DMS153 (cell line): ENCODE data around the gene ZNF792.
A peak's percentile ranks its signal among the peaks of the same experiment; 100 is the strongest.
"Not testable (repeated sequence)": the region's sequence is repeated elsewhere in the genome, so short reads cannot be mapped to it uniquely, and the experiment has no call there.

Source experiments
- DNase-seq: peaks from one replicate; lab custom pipeline; 2025; lab: John Stamatoyannopoulos, UW

The ZNF792 gene

DNA sequence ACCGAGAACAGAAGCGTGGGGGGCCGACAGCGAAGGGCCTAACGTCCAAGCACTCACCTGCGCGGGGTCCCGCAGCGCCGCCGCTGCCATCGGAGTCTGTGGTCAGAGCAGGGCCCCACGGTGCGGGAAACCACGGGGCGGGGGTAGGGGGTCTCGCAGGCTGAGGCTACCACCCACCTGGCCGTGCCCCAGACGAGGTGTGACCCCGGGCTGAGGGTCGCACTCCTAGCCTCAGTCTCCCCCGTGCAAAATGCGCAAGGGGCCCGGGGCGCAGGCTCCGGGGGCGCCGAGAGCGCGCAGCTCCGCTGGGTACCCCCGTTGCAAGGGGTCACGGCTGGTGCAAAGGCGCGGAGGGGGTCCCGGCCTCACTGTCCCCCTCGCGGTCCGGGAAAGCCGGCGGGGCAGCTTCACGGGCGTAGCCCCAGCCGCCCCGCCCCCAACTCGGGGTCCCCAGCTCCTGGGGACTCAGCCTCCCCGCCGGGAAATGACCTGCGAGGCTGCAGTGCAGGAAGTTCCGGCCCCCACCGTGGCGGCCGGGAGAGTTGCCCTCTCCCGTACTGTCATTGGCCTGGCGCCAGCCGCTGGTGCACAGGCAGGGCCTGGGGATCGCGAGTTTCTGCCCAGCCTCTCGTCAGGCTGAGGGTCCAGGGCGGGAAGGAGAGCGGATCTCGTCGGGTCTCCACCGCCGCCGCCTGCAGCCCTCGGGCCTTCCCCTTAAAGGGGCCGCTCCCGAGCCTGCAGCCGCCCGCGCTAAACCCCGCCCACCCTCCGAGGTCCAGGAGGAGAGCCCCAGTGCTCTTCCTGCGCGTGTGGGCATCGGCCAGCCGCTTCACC, at the start of gene ZNF792:
ZNF792 (minus strand) TSS at position 657 of the 834 bp plus-strand sequence; CDS start at position 90, 567 bp downstream.
- peak; percentile 18 for DNase-seq

DNA sequence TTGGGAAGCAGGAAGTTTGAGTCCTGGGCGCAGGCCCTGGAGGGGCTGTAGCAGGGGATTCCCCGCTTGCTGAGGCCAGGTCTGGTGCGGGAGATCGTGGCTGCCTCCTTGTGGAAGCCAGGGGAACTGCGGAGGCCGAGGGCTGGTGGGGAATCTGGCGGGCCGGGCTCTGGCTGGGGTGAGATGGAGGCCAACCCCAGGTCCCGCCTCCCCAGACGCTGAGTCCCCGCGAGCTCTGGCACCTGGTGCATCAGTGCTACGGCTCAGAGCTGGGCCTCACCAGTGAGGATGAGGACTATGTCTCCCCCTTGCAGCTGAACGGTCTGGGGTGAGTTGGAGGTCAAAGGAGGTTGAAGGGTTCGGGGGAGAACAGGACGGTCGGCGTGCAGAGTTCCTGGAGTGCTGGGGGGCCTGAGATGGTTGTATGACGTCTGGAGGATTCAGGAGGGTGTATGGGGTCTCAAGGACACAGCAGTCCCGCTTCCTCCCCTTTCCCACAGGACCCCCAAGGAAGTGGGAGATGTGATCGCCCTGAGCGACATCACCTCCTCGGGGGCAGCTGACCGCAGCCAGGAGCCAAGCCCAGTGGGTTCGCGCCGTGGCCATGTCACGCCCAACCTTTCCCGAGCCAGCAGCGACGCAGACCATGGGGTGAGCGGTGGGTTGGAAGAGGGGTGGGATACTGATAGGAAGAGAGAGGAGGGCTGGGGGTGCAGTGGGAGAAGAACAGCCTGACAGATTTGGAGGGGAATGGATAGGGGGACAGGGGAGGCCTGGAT, 49.2 kb upstream of the ZNF792 start:
- no peak for DNase-seq

DNA sequence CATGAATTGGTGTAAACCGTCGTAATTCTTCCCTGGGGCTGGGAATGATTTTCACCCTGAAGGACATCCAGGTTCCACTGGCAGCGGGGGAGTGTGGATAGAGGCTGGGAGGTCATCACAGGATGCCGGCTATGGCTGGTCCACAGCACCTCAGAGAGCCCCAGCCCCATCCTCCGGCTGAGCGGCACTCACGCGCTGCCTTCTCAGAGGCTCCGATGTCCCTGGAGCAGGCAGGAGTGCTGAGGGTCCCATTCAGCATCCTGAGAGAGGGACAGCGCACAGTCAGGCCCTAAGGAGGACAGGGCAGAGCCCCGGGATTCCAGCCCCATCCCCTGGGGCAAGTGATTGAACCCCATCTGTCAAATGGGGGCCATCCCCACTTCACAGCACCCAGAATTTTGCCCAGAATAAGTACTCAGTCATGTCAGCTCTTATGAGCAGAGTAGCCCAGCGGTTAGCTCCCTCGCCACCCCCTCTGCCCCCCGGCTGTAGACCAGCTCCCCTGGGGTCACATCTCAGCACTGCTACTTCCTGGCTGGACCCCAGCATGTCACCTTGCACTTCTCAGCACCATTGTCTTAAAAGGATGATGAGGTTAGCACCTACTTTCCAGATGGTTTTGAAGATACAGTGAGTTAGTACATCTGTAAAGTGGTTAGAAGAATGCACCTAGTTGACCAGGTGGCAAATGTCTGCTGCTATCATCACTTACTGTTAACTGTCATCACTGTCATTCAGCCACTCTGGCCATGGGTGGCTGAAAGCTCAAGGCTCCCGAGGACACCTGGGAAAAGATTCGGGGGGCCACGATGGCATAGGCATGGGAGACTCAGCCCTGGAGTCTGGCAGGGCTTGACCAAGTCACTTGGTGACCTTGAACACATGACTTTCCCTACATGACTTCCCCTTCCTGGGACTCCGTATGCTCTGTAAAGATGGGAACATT, 48.0 kb upstream of the ZNF792 start:
- no peak for DNase-seq

DNA sequence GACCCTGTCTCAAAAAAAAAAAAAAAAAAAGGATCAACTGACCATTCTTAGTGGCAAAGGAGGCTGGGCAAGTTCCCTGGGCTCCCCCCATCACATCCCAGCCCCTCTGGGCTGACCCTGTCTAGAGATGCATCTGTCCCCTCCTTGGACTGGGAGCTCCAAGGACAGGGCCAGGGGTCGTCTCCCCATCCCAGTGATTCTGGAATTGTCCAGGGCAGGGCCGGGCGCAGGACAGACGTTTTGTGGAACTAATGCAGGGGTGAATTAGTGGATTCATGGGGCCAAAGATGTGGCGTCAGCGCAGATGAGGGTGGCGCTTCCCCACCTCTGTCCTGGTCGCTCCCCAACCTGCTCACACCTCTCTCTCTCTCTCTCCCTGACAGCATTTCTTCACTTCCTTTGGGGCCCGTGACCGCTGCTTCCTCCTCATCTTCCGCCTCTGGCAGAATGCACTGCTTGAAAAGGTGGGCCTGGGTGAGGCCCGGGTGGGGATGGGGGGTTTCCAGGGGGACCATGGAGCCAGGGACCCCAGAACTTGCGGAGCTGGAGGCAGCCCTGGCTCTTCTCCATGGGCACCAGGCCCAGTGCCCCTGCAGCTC, 47.2 kb upstream of the ZNF792 start:
- DNase-seq, result no peak

DNA sequence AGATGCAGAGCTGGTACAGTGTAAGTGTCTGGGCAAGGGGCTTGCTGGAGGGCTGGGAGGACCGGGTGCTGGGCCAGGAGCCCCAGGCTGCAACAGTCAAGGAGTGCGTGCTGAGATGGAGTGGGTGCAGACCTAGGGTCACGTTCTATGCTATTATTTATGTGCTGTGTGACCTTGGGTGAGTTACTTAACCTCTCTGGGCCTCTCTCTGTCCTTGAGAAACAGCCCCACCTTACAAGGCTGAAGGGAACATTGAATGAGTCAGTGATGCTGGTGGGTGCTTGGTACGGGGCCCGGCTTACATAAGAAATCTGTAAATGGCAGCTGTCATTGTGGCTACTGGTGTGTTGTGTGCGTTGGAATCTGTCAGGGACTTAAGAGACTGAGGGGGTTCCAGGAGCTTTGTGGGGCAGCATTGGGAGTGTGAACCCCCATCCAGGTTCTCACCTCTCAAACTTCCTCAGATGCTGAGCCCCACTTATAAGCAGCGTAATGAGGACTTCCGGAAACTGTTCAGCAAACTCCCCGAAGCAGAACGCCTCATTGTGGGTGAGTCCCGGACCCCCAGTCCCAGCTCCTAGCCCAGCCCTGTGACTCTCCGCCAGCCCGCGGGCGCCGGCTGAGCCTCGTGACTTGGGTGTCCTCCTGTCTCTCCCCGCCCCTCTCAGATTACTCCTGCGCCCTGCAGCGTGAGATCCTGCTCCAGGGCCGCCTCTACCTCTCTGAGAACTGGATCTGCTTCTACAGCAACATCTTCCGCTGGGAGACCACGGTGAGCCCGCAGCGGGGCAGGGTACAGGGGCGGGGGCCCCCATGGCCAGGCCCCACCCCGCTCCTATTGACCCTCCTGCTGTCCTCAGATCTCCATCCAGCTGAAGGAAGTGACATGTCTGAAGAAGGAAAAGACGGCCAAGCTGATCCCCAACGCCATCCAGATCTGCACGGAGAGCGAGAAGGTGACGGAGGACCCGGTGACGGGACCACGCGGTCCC, 45.7 kb upstream of the ZNF792 start:
- DNase-seq, result no peak

DNA sequence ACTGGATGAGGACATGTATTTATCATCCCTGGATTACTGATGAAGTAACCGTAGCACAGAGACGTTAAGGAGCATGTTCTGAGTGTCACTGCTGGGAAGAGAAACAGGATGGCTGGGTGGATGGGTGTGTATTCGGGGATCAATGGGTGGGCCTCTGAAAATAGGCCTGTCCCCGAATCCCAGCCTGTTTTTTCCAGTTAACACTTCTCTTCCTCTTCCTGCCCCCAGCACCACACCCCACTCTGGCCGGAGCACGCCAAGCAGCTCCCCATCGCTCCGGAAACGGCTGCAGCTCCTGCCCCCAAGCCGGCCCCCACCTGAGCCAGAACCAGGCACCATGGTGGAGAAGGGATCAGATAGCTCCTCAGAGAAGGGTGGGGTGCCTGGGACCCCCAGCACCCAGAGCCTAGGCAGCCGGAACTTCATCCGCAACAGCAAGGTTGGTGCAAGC, 44.9 kb upstream of the ZNF792 start:
- DNase-seq, result no peak

DNA sequence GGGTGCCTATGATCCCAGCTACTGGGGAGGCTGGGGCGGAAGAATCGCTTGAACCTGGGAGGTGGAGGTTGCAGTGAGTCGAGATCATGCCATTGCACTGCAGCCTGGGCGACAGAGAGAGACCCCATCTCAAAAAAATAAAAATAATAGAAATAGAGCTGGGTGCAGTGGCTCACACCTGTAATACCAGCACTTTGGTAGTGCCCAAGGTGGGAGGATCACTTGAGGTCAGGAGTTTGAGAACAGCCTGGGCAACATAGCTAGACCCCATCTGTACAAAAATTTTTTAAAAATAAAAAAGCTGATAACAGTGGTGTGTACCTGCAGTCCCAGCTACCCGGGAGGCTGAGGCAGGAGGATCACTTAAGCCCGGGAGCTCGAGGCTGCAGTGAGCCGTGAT, 43.4 kb upstream of the ZNF792 start:
- not testable (repeated sequence) for DNase-seq

DNA sequence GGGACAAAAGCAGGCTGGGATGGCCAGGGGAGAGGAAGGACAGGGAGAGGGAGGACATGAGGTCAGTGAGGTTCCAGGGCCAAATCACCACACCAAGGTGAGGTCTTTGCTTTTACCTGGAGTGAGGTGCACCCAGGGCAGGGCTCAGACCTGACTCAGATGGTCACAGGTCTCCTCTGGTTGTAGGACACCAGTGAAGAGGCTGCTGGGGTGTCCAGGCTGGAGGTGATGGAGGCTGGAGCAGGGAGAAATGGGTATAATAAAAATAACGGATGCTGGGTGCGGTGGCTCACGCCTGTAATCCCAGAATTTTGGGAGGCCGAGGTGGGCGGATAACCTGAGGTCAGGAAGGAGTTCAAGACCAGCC, 43.0 kb upstream of the ZNF792 start:
- DNase-seq, result no peak

DNA sequence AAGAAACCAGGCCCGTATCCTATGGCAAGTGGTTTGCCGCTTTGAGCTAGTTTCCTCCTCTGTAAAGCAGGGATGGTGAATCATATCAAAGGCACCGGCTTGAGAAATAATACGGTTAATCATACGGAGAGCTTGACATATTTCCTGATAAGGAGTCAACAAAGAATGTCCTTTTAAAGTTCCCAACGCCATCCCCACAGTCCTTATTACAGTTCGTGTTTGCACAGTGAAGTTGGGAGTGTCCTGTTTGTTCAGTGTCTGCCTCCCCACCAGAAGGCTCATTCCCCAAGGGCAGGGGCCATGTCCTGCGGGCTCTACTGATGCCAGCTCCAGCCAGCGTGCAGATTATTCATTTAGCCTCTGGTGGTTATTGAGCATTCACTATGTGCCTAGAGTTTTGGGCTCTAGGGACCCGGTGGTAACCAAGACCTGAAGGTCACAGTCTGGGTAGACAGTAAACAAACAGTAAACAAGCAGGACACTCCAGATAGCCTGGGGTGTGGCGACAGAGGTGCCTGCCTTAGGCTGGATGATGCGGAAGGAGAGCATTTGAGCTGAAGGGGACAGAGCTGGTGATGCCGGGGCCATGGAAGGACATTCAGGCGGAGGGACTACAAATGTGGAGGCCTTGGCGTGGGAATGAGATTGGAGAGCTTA, 42.4 kb upstream of the ZNF792 start:
- peak; percentile 59 for DNase-seq

DNA sequence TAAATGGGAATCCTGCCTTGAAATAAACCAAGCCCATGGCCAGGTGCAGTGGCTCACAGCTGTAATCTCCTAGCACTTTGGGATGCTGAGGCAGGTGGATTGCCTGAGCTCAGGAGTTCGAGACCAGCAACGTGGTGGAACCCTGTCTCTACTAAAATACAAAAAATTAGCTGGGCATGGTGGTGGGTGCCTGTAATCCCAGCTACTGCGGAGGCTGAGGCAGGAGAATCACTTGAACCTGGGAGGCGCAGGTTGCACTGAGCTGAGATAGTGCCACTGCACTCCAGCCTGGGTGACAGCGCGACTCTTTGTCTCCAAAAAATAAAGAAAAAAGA, 41.9 kb upstream of the ZNF792 start:
- DNase-seq, result not testable (repeated sequence)

DNA sequence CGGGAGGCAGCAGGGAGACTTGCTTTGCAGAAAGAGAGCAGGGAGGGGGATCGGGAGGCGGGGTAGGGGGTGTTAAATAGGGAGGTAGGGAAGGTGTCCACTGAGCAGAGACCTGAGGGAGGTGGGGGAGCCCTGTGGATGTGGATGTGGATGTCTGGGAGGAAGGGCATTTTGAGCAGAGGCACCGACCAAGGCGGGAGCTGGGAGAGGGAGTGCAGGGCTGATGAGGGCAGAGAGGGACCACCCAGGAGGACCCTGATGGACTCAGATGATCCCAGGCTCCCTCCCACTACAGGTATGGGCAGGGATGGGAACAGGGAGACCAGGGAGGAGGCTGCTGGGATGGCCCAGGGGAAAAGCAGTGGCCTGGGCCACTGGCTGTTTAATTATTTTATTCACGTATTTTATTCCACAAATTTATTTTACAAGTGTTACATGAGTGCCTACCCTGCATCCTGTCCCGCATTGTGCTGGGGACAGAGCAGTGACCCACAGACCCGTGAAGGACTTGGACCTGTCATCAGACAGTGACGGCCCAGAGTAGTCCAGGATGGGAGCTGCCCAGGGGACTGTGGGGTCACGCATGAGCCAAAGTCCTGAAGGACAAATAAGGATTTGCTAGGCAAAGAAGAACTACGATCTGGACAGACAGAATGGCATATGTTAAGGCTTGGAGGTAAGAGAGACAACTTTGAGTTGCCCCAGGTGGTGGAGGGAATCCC, 41.4 kb upstream of the ZNF792 start:
- no peak for DNase-seq

DNA sequence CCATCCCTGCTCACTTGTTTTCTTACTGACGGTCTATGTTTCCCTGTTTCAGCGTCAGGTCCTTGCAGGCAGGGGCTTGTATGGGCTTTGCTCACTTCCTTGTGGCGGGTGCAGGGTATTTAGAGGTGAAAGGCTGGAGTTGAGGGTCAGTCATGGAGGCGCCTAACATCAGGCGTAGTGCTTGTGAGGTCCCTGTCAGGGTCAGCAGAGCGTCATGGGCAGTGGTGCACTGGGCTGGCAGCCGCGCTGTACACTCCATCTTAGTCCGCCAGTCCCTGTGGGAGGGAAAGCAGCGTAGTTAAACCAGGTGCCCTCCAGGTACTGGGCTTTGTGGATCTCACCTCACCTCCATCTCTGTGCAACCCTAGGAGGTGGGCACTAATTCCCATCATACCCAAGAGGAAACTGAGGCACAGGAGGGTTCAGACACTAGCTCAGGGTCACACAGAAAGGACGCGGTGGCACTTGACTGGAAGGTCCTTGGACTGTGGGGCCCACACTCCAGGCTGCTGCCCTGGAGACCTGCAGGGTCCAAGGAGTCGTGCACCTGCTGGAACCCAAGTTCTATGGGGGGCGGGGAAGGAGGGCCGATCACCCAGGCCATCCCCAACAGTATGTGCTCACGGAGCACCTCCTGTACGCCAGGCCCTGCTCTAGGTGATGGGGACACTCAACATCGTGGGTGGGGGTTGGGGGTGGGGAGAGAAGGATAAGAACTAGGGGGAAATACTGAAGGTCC, 40.7 kb upstream of the ZNF792 start:
- DNase-seq, result no peak

DNA sequence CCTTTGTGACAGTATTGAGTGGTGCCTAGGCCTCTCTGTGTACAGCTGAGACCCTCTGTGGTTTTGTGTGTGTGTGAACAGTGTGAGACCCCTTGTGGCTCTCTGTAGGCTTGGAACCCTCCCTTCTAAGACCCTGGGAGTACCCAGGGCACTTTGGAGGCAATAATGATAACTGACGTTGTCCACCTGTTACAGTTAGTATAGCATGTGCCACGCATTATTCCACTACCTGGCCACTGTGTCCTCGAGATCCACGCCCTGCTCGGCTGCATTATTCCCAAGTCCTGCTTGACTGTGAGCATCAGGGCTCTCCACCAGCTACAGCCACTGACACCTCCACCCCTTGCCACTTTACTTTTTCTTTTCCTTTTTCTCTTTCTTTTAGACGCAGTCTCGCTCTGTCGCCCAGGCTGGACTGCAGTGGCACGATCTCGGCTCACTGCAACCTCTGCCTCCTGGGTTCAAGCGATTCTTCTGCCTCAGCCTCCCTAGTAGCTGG, 38.1 kb upstream of the ZNF792 start:
- DNase-seq, result no peak

DNA sequence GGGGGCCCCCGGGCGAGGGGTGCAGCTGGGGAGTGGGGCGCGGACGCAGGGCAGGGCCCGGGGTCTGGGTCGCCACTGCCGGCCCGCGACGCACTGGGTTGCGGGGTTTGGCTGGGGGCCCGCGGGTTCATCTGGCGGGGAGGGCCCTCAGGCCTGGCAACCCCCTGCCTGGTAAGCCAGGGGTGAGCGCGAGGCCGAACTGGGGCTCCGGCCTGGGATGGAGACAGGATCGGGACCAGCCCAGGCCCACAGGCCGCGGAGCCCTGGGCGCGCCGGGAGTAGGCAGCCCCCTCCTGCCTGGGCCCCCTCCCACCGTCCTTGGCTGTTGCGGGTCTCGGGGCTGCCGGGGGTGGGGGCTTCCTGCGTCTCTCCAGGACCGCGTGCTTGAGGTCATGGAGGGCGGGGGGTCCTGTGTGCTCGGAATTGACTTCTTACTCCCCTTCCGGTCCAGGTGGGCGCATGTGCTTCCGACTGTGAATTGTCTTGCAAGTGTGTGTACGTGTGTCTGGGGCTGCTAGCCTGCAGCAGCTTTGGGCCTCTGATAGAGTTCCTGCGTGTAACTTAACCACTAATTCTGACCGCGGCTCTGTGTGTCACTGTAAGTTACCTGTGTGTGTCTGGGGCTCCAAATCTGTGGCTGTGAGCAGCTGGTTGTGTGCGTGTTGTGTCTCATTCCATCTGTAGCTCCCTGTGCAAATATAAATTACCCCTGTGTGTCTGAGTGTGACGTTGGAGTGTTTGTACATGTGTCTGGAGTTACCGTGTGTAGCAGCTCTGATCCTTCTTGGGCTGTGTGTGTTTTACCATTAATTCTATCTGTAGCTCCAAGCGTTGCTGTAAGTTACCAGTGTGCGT, 36.8 kb upstream of the ZNF792 start:
- DNase-seq, result peak; percentile 45

DNA sequence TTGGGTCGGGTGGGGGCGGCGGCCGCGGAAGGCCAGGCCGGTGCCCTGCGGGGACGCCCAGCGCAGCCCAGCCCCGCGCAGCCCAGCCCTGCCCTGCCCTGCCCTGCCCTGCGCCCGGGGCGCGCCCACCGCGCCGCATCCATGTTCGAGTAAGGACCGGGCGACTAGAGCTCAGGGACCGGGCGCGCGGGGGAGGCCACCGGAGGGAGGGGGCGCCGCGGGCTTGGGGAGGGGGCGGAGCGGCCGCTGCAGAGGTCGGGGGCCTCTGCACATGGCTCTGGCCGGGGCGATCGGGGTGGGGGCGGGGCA, 36.3 kb upstream of the ZNF792 start:
- DNase-seq, result no peak

DNA sequence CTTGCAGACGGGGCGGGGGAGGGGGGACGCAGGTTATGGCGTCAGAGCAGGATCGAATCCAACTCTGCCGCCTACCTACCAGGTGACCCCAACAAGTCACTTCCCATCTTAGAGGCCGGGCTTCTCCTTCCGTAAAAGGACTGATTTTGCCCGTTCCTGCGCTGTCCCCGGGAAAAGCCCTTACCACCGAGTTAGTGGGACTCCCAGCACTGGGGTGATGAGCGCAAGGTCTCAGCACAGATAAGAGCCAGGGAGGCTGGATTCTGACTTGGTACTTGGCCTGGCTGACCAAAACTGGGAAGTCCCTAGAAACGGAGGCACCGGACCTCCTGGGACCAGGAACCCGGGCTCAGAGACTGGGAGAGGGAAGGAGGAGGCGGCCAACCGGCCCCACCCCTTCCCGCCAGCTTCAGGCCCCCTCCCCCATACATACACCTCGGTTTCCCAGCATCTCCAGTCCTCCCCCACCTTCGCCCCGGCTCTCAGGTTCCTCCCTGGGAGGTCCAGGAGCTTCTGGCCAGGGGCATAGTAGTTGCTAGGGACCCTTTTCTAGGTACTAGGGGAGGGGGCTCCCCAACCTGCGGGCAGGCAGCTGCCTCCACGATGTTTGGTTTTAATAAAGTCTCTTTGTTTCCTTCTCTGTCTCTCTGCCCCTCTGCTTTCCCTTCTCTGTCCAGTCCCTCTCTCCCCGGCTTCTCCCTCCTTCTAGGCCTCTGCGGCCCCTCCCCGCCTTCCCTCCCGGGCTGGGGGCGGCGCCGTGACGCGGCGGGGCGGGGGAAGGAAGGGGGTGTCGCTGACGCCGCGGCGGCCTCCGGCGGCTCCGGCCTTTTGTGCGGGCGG, 35.7 kb upstream of the ZNF792 start, which contains the start of gene GRAMD1A:
GRAMD1A (plus strand) TSS at position 826 of the 840 bp plus-strand sequence. CDS start 156 bp downstream, outside the sequence.
- peak; percentile 67 for DNase-seq
